ENCODE results near the gene LPIN2. TPM values are rescaled to one million over a fixed set of nuclear protein-coding genes. Genes with fewer than 3 reads are reported as not detected.
A peak's percentile ranks its signal among the peaks of the same experiment; 100 is the strongest.

Gene LPIN2
- total and polyA plus RNA-seq, 2 of the 13 experiments (the other 11 are each of a cell fraction or from before 2014, with no cell fraction given), result 46.0 to 119 TPM

DNA sequence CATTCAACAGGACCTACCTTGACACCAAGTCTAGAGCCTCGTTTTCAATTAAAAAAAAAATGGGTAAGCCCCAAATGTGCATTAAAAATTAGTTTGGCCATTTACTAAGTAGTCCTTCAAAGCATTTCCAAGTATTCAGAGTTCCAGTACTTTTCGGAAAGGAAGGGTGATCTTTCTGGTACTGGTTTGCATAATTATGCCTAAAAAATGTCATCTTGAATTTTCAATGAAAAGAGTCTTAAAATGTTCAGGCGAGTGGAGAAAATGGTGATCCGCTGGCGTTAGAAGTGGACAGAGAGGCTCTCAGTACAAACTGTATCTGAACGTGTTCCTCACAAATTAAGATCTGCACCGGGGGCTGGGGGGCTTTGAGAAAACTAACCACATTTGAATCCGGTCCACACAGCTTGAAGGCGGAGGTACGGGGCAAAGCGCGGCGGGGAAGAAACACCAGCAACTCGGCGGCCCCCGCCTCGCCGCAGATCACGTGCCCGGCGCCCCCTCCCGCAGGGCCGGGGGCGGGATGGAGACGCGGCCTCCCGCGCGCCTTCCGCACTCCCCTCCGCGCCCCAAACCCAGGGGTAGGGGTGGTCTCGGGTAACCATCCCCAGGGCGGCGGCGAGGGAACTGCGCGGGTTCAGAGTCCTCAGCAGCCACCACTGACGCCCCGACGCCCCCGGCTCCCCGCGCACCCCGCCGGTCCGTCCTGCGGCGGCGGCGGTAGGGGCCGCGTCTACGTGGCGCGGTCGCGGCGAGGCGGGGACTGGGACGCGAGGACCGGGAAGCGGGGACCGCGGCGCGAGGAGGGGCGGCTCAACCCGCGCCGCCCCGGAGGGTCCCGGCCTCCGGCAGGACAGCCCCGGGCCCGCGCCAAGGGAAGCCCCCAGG, 564 bp downstream of the LPIN2 start (continued):
- TF ChIP-seq, protein P1, sequence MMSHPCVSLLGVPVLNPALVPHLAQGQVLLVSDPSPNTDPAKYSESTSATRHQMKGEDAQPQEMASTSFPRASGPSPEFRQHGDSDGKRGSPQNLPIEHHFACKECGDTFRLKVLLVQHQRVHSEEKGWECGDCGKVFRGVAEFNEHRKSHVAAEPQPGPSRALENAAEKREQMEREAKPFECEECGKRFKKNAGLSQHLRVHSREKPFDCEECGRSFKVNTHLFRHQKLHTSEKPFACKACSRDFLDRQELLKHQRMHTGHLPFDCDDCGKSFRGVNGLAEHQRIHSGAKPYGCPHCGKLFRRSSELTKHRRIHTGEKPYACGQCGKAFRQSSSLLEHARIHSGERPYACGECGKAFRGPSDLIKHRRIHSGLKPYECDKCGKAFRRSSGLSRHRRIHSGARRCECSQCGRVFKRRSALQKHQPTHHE (CRISPR knock-in tag; IDR thresholded peaks at IDR 0.05; ENCODE audit: borderline replicate concordance), result no peak
- TF ChIP-seq NR2F1 (CRISPR knock-in tag; IDR thresholded peaks at IDR 0.05) (no peak), HNF1A (IDR thresholded peaks at IDR 0.05; ENCODE audit: low read depth) (no peak), HNF1A (CRISPR knock-in tag; IDR thresholded peaks at IDR 0.05; ENCODE audit: borderline replicate concordance) (no peak), ZNF687 (CRISPR knock-in tag; IDR thresholded peaks at IDR 0.05) (peak; percentile 77), ZBTB42 (CRISPR knock-in tag; IDR thresholded peaks at IDR 0.05) (no peak), ZSCAN25 (CRISPR knock-in tag; IDR thresholded peaks at IDR 0.05) (no peak; the same call in 1 of the 2 replicates), AHR (CRISPR knock-in tag; IDR thresholded peaks at IDR 0.05) (0 out of 2 replicates have a peak, but pooled peaks have one; percentile 35), ONECUT2 (CRISPR knock-in tag; IDR thresholded peaks at IDR 0.05) (no peak), SNAPC2 (CRISPR knock-in tag; IDR thresholded peaks at IDR 0.05) (no peak), ZNF510 (CRISPR knock-in tag; IDR thresholded peaks at IDR 0.05; ENCODE audit: low read depth) (no peak)
- TF ChIP-seq, protein P2, sequence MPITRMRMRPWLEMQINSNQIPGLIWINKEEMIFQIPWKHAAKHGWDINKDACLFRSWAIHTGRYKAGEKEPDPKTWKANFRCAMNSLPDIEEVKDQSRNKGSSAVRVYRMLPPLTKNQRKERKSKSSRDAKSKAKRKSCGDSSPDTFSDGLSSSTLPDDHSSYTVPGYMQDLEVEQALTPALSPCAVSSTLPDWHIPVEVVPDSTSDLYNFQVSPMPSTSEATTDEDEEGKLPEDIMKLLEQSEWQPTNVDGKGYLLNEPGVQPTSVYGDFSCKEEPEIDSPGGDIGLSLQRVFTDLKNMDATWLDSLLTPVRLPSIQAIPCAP (CRISPR knock-in tag; IDR thresholded peaks at IDR 0.05; ENCODE audit: low read depth), result no peak
- TF ChIP-seq, protein P3, sequence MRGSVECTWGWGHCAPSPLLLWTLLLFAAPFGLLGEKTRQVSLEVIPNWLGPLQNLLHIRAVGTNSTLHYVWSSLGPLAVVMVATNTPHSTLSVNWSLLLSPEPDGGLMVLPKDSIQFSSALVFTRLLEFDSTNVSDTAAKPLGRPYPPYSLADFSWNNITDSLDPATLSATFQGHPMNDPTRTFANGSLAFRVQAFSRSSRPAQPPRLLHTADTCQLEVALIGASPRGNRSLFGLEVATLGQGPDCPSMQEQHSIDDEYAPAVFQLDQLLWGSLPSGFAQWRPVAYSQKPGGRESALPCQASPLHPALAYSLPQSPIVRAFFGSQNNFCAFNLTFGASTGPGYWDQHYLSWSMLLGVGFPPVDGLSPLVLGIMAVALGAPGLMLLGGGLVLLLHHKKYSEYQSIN (CRISPR knock-in tag; IDR thresholded peaks at IDR 0.05; ENCODE audit: borderline replicate concordance), result no peak
- TF ChIP-seq, protein P4, sequence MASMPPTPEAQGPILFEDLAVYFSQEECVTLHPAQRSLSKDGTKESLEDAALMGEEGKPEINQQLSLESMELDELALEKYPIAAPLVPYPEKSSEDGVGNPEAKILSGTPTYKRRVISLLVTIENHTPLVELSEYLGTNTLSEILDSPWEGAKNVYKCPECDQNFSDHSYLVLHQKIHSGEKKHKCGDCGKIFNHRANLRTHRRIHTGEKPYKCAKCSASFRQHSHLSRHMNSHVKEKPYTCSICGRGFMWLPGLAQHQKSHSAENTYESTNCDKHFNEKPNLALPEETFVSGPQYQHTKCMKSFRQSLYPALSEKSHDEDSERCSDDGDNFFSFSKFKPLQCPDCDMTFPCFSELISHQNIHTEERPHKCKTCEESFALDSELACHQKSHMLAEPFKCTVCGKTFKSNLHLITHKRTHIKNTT (CRISPR knock-in tag; IDR thresholded peaks at IDR 0.05), result no peak

Measured in HepG2 (cell line).